Naive B cell (primary cell): ENCODE data around the gene NDNF. TPM values are rescaled to one million over a fixed set of nuclear protein-coding genes. Genes with fewer than 3 reads are reported as not detected.

Experiments
- ATAC-seq, 2 donors: fragments of 150-1000 bp; cut with Tn5 transposase; 2 replicates each; pipeline ENCODE4 v1.10.0; 2021; ENCODE audit warnings: low read depth in 2 of 2, mild to moderate bottlenecking in 2 of 2, moderate library complexity in 2 of 2
- DNase-seq: peaks from one replicate; pipeline ENCODE4 v3.0.0; 2022
- H3K27ac Mint-ChIP-seq, 6 donors: one replicate each; pipeline ENCODE4 v1.8.0; 2020 to 2022; ENCODE audit warnings: mild to moderate bottlenecking in 6 of 6, mixed read lengths in 6 of 6, moderate library complexity in 5 of 6, inconsistent platforms in 2 of 6
- H3K27me3 Mint-ChIP-seq, 3 donors: one replicate each; pipeline ENCODE4 v1.8.0; 2021 to 2022; ENCODE audit warnings: mixed read lengths in 3 of 3, mild to moderate bottlenecking in 1 of 3
- H3K36me3 Mint-ChIP-seq, 2 donors: one replicate each; pipeline ENCODE4 v1.8.0; 2020 to 2022; ENCODE audit warnings: mixed read lengths in 2 of 2, inconsistent platforms in 1 of 2, mild to moderate bottlenecking in 1 of 2
- H3K4me1 Mint-ChIP-seq, 3 donors: one replicate each; pipeline ENCODE4 v1.8.0; 2020 to 2022; ENCODE audit warnings: mixed read lengths in 3 of 3, inconsistent platforms in 1 of 3, mild to moderate bottlenecking in 1 of 3, moderate library complexity in 1 of 3
- H3K4me3 Mint-ChIP-seq, 8 donors: one replicate each; pipeline ENCODE4 v1.8.0; 2020 to 2022; ENCODE audit warnings: mild to moderate bottlenecking in 8 of 8, mixed read lengths in 8 of 8, moderate library complexity in 8 of 8, inconsistent platforms in 2 of 8
- H3K9me3 Mint-ChIP-seq, 7 donors: one replicate each; pipeline ENCODE4 v1.8.0; 2020 to 2022; ENCODE audit warnings: mixed read lengths in 7 of 7, mild to moderate bottlenecking in 5 of 7, inconsistent platforms in 2 of 7, moderate library complexity in 1 of 7
- polyA plus RNA-seq, 6 donors: library from polyadenylated mRNA; unstranded; fragments of 300-500 nt; fragmentation: Illumina TruSeq; gene quantifications; one replicate each; pipeline ENCODE4 v1.2.3, GENCODE V29; 2021; ENCODE audit warnings: low read depth in 6 of 6

The NDNF gene
- polyA plus RNA-seq, 6 donors from 2014 or later = not detected

DNA sequence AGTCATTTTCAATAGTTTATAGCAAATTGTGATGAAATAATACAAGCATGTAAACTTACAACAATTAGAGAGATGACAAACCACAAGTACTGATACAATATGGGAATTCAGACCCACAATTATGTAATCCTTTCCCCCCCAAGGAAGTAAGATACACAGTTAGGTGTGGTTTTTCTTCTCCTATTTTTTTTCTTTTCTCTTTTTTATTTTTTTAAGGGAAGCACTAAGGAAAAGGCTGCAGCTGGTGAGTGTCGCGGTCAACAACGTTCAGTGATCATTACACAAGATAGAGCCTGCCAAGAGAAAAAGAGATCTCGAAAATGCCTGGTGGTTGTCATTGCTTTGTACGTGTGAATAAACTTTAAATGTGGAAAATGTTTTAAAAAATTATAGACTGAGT lies 9.8 kb downstream of the NDNF start:
- Mint-ChIP-seq H3K27ac (no peak overlapping the region), H3K4me3 (no peak overlapping the region), H3K4me1 (no peaks in the 10 kb centered on the region), H3K36me3 (no peaks in the 10 kb centered on the region), H3K27me3 (peaks cover 0 to 20% (median 18%) of the 10 kb centered on the region in 3 donors), H3K9me3 (peaks cover 0 to 4% (median 0%) of the 10 kb centered on the region in 7 donors)
- DNase-seq = no peak
- ATAC-seq = no peak

DNA sequence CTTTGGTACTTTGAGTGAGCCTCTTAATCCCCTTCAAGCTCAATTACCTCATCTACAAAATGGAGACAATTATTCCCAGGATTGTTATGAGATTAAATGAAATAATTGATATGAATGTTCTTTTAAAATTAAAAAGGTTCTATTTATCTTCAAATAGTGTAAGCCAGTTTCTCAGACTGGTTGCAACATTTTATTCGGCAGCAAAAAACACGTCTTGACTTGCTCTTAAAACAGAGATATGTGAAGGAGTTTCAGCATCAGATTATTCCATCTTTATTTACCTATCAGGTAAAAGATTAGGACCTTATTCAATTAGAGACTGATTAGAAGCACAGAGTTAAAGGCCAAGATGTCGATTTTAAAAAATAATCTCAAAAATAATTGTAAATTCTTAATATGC lies 10.5 kb downstream of the NDNF start:
- Mint-ChIP-seq H3K27me3 (peaks cover 0 to 19% (median 18%) of the 10 kb centered on the region in 3 donors), H3K4me3 (no peak overlapping the region), H3K9me3 (peaks cover 0 to 4% (median 0%) of the 10 kb centered on the region in 7 donors), H3K4me1 (no peaks in the 10 kb centered on the region), H3K27ac (no peak overlapping the region), H3K36me3 (no peaks in the 10 kb centered on the region)
- DNase-seq (no peak), ATAC-seq (no peak)

DNA sequence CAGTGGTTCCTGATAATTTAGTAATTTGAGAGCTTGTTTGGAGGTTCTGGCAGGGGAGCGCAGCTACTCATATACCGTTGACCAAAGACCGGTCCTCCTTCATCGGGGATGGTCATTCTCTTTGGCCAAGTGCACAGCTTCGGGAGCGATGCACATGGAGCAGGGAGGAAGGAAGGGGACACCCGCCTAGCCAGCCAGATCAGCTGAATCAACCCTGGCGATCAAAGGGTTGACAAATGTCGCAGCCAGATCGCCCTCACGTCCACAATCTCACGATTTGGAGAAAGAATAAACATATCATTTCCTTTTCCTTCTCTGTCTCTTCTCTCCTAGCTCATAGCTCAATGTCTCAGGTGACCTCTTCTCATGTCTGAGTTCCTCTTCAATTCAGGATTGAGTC lies 11.1 kb downstream of the NDNF start:
- no peak for DNase-seq
- H3K27me3 Mint-ChIP-seq = peaks cover 0 to 19% (median 18%) of the 10 kb centered on the region in 3 donors
- no peaks in the 10 kb centered on the region for H3K4me1 Mint-ChIP-seq
- ATAC-seq = no peak
- no peaks in the 10 kb centered on the region for H3K36me3 Mint-ChIP-seq
- H3K9me3 Mint-ChIP-seq = peaks cover 0 to 4% (median 0%) of the 10 kb centered on the region in 7 donors
- H3K27ac Mint-ChIP-seq = no peak overlapping the region
- no peak overlapping the region for H3K4me3 Mint-ChIP-seq

DNA sequence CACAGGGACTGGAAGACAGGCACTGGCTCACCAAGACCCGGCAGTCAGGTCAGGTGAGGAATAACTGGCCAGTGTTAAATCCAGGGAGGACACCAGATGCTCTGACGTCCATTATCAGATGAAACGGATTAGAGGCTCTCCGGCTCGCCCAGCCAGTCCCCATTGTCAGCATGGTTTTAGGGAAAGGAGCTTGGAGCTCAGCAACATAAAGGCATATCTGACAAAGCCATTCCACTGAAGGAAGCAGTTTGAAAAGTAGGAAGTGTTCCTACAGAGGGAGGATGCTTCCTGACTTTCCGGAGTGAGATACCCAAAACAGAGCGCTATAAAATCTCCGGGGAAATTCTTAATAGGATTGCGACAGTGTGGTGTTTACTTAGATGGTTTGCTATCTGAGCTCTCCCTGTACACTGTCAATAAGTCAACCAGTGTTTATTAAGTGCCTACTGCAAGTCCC lies 14.8 kb downstream of the NDNF start:
- no peak overlapping the region for H3K4me3 Mint-ChIP-seq
- no peaks in the 10 kb centered on the region for H3K4me1 Mint-ChIP-seq
- peaks cover 0 to 4% (median 0%) of the 10 kb centered on the region in 7 donors for H3K9me3 Mint-ChIP-seq
- no peaks in the 10 kb centered on the region for H3K36me3 Mint-ChIP-seq
- peaks cover 4 to 10% (median 8%) of the 10 kb centered on the region in 3 donors for H3K27me3 Mint-ChIP-seq
- H3K27ac Mint-ChIP-seq = no peak overlapping the region
- ATAC-seq (no peak), DNase-seq (no peak)

DNA sequence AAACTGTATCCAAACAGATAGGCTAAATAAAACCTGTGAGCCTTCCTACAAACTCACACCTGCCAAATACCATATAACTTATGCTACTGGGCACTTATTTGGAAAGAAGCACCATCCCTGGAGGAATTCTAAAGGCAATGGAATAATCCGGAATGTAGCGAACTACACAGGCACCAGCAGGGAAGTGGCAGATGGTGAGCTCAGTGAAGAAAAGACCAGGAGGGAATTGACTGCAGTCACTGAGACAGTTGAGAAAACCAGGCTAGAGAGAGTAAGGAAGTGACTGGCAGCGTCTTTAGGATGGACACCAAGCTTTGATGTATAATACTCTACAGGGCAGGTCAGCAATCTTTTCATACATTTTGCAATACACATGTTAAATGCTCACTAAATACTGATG lies 16.3 kb downstream of the NDNF start:
- no peaks in the 10 kb centered on the region for H3K4me1 Mint-ChIP-seq
- H3K9me3 Mint-ChIP-seq = peaks cover 0 to 4% (median 0%) of the 10 kb centered on the region in 7 donors
- no peaks in the 10 kb centered on the region for H3K36me3 Mint-ChIP-seq
- no peak overlapping the region for H3K27ac Mint-ChIP-seq
- DNase-seq = no peak
- no peak overlapping the region for H3K4me3 Mint-ChIP-seq
- peaks cover 4 to 10% (median 8%) of the 10 kb centered on the region in 3 donors for H3K27me3 Mint-ChIP-seq
- no peak for ATAC-seq

DNA sequence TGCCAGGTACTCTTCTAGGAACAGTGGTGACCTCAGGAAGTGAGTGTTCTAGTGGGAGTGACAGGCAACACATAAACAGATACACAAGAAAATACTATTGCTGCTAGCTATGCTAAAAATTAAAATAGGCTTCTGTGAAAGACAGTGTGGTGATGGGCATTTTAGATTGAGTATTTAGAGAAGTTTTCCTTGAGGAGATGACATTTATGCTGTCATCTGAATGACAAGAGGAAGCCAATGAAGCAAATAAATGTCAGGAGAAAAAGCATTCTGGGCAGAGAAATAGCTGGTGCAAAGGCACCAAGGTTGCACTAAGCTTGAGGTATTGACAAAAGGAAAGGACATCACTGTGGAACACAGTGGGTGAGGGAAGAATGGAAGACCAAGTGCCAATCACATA lies 18.0 kb downstream of the NDNF start:
- peaks cover 4 to 10% (median 8%) of the 10 kb centered on the region in 3 donors for H3K27me3 Mint-ChIP-seq
- H3K9me3 Mint-ChIP-seq = peaks cover 0 to 4% (median 0%) of the 10 kb centered on the region in 7 donors

DNA sequence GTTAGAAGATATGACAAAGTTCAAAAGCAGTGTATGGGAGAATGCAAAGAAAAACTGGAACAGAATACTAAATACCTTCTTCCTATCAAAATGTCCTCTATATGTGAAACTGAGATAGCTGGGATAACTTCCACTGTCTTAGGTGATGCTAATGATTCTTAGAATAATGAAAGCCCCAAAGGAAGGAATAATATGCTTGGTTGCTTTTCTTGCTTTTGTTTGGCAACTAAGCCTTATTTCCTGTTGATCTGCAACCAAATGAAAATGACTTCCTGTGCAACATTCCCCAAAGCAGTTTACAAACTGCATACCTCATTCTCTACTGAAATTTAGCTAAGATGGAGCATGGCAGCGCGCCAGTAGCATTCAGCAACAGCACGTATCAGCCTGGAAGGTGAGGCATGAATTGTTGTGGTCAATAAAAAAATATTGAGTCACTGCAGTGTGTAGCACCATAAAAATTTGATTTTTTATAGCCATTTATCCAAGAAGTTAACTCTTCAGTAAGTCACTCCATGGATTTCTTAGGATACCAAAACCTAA lies 18.7 kb downstream of the NDNF start:
- H3K27me3 Mint-ChIP-seq = peaks cover 4 to 5% (median 4%) of the 10 kb centered on the region in 3 donors
- H3K9me3 Mint-ChIP-seq = peaks cover 0 to 1% (median 0%) of the 10 kb centered on the region in 7 donors
- H3K4me3 Mint-ChIP-seq = no peak overlapping the region
- peak overlapping the region in 1 of 6 donors; percentile 49 for H3K27ac Mint-ChIP-seq
- DNase-seq (no peak), ATAC-seq (no peak)
- no peaks in the 10 kb centered on the region for H3K36me3 Mint-ChIP-seq
- no peaks in the 10 kb centered on the region for H3K4me1 Mint-ChIP-seq

More for the DNA sequence above, 18.0 kb downstream of the NDNF start:
- no peak overlapping the region for H3K4me3 Mint-ChIP-seq
- no peaks in the 10 kb centered on the region for H3K4me1 Mint-ChIP-seq
- ATAC-seq (no peak), DNase-seq (no peak)
- no peaks in the 10 kb centered on the region for H3K36me3 Mint-ChIP-seq
- no peak overlapping the region for H3K27ac Mint-ChIP-seq

DNA sequence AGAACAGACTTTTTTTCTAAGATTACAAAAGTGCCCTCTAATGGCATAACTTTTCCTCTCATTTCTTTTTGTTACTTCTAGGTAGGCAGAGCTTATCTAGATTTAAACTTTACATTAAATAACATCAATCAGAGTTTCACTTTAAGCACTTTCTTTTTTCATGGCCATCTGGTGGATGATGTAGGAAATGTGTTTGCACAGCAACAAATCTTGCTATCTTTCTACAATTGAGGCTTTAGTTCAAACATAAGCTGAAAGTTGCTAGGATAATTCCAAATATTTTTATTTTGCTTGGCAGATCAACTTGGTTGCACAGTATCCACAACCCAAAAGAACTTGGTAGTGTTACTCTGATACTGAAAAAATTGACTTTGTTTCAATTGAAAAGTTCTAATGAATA lies 22.0 kb downstream of the NDNF start:
- H3K36me3 Mint-ChIP-seq = no peaks in the 10 kb centered on the region
- no peak for ATAC-seq
- no peaks in the 10 kb centered on the region for H3K4me1 Mint-ChIP-seq
- H3K27ac Mint-ChIP-seq = no peak overlapping the region
- no peak for DNase-seq
- peaks cover 0 to 4% (median 0%) of the 10 kb centered on the region in 3 donors for H3K27me3 Mint-ChIP-seq
- no peak overlapping the region for H3K4me3 Mint-ChIP-seq
- peaks cover 0 to 1% (median 0%) of the 10 kb centered on the region in 7 donors for H3K9me3 Mint-ChIP-seq

DNA sequence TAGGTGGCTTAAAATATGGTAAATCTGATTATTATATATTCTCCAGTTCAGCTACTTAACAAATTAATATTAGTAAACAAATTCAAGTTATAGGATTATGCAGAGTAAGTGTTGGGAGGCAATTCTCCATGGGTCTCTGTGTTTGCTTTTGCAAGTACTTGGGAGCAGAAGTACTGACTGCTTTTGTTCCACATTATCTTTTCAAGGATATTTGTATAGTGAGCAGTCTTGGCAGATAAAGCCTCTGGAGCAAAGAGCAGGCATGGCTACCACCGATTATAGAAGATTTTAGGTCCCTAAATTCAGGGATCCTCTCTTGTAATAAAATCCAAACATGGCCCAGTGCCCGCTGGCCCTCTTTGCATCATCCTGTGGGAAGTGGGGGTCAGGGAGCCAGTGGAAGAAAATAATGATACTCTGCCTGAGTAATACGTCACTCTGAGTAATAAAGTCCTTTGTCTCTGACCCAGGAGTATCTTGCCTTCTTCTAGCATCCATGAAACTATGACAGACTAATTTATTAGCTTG lies 23.2 kb downstream of the NDNF start:
- H3K27me3 Mint-ChIP-seq = no peaks in the 10 kb centered on the region
- no peaks in the 10 kb centered on the region for H3K36me3 Mint-ChIP-seq
- no peak overlapping the region for H3K27ac Mint-ChIP-seq
- H3K4me1 Mint-ChIP-seq = no peaks in the 10 kb centered on the region
- H3K9me3 Mint-ChIP-seq = peaks cover 0 to 1% (median 0%) of the 10 kb centered on the region in 7 donors
- H3K4me3 Mint-ChIP-seq = no peak overlapping the region
- ATAC-seq (no peak), DNase-seq (no peak)

DNA sequence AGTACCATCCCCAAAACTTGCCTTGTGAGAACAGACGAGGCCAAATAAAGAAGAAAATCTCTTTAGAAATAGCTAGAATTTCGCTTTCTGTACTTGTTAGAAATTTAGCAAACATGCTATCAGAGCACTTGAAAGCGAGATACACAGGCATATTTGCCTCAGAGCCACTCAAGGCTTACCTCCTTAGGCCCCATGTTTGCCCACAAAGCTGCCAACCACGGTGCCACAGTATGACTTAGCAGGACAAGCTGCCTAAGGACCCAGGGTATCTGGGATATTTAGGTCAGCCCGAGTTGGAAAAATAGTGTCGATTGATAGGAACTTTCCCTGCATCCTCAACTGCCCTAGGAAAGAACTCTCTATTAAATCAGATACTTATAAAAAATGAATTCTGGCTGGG lies 24.2 kb downstream of the NDNF start:
- no peaks in the 10 kb centered on the region for H3K27me3 Mint-ChIP-seq

DNA sequence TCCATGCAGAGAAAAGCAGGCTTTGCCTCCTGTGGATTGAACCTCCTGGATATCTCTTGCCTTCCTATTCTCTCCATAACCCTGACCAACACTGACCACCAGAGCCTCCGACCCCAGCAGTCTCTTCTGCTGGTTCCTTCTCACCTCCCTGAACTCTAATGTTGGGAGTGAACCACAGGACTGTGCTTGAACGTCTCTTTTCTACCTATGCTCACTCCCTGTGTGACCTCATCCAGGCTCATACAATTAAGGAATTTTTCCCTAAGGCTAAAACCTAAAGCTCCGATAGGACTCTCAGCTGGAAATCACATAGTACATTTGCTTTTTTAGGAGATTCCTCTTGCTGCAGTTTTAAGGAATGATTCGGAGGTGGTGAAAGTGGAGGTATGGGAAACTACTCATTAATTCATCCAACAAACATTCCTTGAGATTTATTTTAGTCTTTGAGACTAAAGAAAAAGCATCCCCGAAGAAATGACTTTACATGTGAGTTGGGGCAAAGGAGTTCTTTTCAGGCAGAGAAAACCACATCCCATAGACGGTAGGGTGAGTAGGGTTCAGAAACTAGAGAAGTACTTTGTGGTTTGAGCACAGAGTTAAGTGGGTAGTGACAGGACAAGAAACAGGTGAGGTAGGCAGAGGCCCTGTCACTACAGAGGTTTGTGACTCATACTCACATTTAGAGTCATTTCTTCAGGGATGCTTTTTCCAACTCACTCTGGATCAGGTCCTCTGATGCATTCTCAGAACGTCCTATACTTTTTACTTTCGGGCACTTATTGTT lies 30.8 kb downstream of the NDNF start:
- no peak overlapping the region for H3K4me3 Mint-ChIP-seq
- no peak for ATAC-seq
- no peak for DNase-seq
- H3K9me3 Mint-ChIP-seq = peaks cover 0 to 4% (median 0%) of the 10 kb centered on the region in 7 donors
- no peaks in the 10 kb centered on the region for H3K27me3 Mint-ChIP-seq
- no peak overlapping the region for H3K27ac Mint-ChIP-seq
- no peaks in the 10 kb centered on the region for H3K36me3 Mint-ChIP-seq
- no peaks in the 10 kb centered on the region for H3K4me1 Mint-ChIP-seq

More for the DNA sequence above, 24.2 kb downstream of the NDNF start:
- Mint-ChIP-seq H3K4me3 (no peak overlapping the region), H3K4me1 (no peaks in the 10 kb centered on the region), H3K27ac (no peak overlapping the region), H3K36me3 (no peaks in the 10 kb centered on the region), H3K9me3 (no peaks in the 10 kb centered on the region)
- no peak for DNase-seq
- no peak for ATAC-seq

DNA sequence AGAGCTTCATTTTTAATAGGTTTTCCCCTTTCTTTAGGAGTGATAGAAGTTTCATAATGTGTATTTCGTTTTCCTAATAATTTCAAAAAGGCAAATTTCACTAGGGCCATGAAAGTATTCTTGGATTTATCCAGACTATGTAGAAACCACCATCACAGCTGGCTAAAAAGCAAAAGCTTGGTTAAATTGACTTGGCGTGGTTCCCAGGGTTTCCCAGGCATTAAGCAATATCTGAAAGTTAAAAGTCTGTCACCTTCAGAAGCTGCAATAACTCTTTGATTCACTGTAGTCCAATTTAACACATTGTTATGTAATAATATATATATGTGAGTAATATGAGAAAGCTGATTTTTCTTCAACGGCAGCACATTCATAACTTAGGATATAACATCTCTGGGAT lies 38.3 kb downstream of the NDNF start:
- Mint-ChIP-seq H3K36me3 (no peaks in the 10 kb centered on the region), H3K27ac (no peak overlapping the region), H3K4me3 (no peak overlapping the region), H3K4me1 (no peaks in the 10 kb centered on the region), H3K27me3 (no peaks in the 10 kb centered on the region), H3K9me3 (peaks cover 0 to 7% (median 0%) of the 10 kb centered on the region in 7 donors)
- DNase-seq = no peak
- no peak for ATAC-seq

DNA sequence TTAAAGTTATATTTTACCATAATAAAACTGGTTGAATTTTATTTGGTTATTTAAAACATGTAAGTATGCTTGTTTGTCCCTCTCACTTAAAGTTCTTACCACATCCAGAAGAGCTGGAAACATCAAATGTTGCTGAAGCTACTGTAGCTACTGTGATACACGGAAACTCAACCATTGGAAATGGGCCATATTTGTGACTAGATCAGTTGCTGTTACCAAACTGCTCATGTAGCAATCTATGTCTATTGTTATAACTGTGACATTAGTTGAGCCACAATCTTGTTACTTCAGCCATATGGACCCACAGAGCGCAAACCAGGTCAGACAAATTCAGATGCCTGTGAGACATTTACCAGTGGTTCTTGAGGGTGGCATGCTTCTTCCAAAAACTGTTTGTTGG lies 41.6 kb downstream of the NDNF start:
- ATAC-seq = no peak
- H3K27me3 Mint-ChIP-seq = no peaks in the 10 kb centered on the region
- peaks cover 0 to 7% (median 2%) of the 10 kb centered on the region in 7 donors for H3K9me3 Mint-ChIP-seq
- DNase-seq = no peak
- no peak overlapping the region for H3K4me3 Mint-ChIP-seq
- H3K4me1 Mint-ChIP-seq = no peaks in the 10 kb centered on the region
- H3K27ac Mint-ChIP-seq = no peak overlapping the region
- no peaks in the 10 kb centered on the region for H3K36me3 Mint-ChIP-seq

DNA sequence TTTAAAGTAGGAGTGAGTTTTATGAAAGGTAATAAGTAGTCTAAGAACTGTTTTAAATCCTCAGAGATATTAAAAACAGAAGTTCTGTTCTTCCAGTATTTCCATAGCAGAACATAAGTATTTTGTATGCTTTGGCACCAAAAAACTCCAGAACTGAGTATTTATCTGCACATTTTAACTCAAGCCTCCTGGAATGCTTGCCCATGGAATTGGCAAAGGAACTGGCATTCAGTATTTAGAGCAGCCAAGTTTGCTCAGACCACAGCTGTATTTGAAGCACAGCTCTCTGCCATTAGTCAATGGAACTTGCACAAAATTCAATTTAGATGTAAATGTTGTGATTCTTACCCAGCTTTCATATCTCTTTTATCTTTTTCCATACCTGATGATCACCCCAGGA lies 42.2 kb downstream of the NDNF start:
- H3K4me3 Mint-ChIP-seq = no peak overlapping the region
- H3K27me3 Mint-ChIP-seq = no peaks in the 10 kb centered on the region

More for the DNA sequence above, 42.2 kb downstream of the NDNF start:
- Mint-ChIP-seq H3K9me3 (peaks cover 0 to 7% (median 2%) of the 10 kb centered on the region in 7 donors), H3K4me1 (no peaks in the 10 kb centered on the region), H3K27ac (no peak overlapping the region), H3K36me3 (no peaks in the 10 kb centered on the region)
- no peak for ATAC-seq
- no peak for DNase-seq
